Adipocyte (in vitro differentiated cells): ENCODE results near the gene C16orf96.

Experiments used
- DNase-seq: peaks from one replicate; pipeline ENCODE4 v3.0.0-alpha.2; 2015; ENCODE audit warnings: low read depth
- H3K27me3 ChIP-seq: replicated peaks from 2 replicates; pipeline ENCODE4 v1.7.0; 2013; ENCODE audit warnings: mild to moderate bottlenecking, low read length, moderate library complexity; ENCODE audit not compliant: control insufficient read depth, insufficient read depth
- H3K36me3 ChIP-seq: 2 replicates; pipeline ENCODE4 v1.7.0; 2013; ENCODE audit warnings: low read length, mild to moderate bottlenecking, moderate library complexity; ENCODE audit not compliant: control insufficient read depth, insufficient read depth, severe bottlenecking
- H3K4me1 ChIP-seq: 2 replicates; pipeline ENCODE4 v1.7.0; 2013; ENCODE audit warnings: mild to moderate bottlenecking, low read length, moderate library complexity; ENCODE audit not compliant: control insufficient read depth, insufficient read depth
- H3K4me3 ChIP-seq: 2 replicates; pipeline ENCODE4 v1.7.0; 2013; ENCODE audit warnings: mild to moderate bottlenecking, low read length, moderate library complexity
- H3K9ac ChIP-seq: 2 replicates; pipeline ENCODE4 v1.7.0; 2013; ENCODE audit warnings: mild to moderate bottlenecking, low read length, moderate library complexity
- H3K9me3 ChIP-seq: 2 replicates; pipeline ENCODE4 v1.7.0; 2013; ENCODE audit warnings: mild to moderate bottlenecking, low read length, moderate library complexity; ENCODE audit not compliant: control insufficient read depth

C16orf96 gene

DNA sequence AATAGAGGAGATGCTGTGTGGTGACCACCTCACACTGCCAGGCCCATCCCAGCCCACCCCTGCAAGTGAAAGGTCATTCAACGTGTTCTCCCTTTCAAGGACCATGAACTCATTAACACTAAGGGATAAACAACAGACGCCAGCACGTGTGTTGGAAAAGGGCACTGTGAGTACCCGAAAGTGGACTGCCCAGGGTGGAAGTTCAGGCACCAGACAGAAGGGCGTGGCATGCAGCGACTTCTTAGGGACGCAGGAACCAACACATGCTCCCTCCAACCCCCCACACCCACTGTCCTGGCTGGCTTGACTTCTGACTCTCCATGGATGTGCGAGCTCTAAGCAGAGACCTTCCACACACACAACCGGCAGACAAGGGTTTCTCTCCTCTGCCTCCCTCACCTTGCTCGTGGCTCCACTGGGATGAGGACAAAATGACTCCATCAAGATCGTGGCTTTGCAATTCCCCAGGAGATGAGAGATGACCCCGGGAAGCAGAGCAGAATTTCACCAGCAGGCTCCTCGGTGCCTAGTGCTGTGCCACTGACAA lies 47.6 kb downstream of the C16orf96 start:
- DNase-seq: no peak
- H3K36me3 ChIP-seq: peaks cover 13% of the 10 kb centered on the region
- peaks cover 27% of the 10 kb centered on the region for H3K27me3 ChIP-seq
- H3K4me3 ChIP-seq: no peak overlapping the region
- H3K9ac ChIP-seq: no peak overlapping the region
- peaks cover 4% of the 10 kb centered on the region for H3K4me1 ChIP-seq
- H3K9me3 ChIP-seq: no peaks in the 10 kb centered on the region

DNA sequence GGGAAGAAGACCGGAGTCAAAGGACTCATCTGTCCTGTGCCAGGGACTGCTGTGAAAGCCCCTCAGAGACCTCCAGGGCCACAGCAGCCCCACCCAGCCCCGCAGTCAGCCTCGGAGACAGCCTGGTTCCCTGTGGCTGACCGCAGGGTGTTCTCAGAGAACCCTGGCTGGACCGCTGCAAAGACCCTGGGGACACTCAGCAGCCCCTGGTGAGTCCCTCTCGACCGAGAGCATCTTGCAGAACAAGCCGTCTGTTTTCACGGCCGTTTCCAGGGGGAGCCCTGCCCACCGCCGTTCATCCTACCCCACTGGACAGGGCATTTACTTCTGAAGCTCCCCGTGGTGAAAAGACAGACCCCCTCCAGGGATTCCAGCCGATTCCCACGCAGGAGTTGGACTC lies 48.3 kb downstream of the C16orf96 start:
- no peak overlapping the region for H3K4me3 ChIP-seq
- H3K9me3 ChIP-seq: no peaks in the 10 kb centered on the region

DNA sequence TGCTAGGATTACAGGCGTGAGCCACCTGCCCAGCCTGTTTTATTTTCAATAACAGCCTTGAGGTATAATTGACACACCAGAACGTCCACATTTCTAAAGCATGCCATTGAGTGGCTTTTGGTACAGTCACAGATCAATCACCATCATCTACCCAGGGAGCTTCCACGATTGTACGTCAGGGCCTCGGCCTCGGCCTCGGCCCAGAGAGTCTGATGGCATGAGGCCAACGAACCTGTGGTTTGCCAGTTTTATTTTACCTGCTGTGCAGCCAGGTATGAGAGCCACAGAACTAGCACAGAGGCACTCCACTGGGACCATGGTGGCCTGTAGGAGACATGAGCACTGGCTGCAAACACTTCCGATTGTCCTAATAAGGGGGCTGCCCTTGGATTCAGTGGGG lies 50.2 kb downstream of the C16orf96 start:
- no peak for DNase-seq
- Histone ChIP-seq H3K4me3 (no peak overlapping the region), H3K9me3 (no peaks in the 10 kb centered on the region), H3K36me3 (peaks cover 14% of the 10 kb centered on the region), H3K9ac (no peak overlapping the region), H3K27me3 (peaks cover 14% of the 10 kb centered on the region), H3K4me1 (peaks cover 8% of the 10 kb centered on the region)

More for the DNA sequence above, 48.3 kb downstream of the C16orf96 start:
- Histone ChIP-seq H3K9ac (no peak overlapping the region), H3K36me3 (peaks cover 14% of the 10 kb centered on the region), H3K27me3 (peaks cover 20% of the 10 kb centered on the region), H3K4me1 (peaks cover 4% of the 10 kb centered on the region)
- DNase-seq: no peak

DNA sequence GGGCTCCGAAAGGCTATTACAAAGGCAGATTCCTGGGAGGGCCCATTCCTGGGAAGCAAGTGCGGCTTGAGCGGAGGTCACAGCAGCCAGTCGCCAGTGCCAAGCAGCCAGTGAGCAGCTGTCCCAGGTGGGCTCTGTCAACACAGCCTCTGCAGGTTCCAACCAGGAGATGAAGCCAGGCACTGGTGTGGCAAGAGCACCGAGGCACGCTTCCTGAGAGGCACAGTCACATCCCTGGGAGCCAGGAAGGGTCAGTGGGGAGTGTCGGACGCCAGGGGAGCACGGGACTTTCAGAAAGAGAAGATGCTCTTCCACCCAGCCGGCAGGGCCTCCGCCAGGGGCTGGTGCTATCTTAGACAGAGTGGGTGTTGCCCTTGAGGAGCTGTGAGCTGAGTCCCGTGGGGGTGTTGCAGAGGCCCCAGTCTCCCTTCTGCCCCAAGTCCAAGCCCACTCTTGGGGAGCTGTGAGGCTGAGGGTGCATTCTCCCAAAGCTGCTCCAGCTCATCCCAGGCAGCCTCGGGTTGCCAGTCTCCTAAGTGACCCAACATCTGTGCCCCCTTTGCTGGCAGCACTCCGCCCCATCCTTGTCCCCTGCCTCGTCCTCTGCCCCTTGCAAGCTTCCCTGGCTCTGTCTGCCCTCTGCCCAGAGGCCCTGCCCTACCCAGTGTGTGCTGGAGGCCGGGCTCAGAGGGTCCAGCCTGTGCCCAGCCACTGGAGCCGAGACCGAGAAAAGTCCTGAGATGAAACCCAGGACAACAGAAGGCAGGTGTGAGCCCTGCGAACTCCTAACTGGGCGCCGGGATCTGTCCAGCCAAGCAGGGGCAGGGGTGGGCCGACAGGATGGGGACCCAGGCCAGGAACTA lies 51.9 kb downstream of the C16orf96 start:
- no peak for DNase-seq
- H3K9me3 ChIP-seq: no peaks in the 10 kb centered on the region
- no peak overlapping the region for H3K9ac ChIP-seq
- peaks cover 22% of the 10 kb centered on the region for H3K4me1 ChIP-seq
- H3K36me3 ChIP-seq: peaks cover 14% of the 10 kb centered on the region
- H3K4me3 ChIP-seq: no peak overlapping the region
- H3K27me3 ChIP-seq: peaks cover under 1% of the 10 kb centered on the region

DNA sequence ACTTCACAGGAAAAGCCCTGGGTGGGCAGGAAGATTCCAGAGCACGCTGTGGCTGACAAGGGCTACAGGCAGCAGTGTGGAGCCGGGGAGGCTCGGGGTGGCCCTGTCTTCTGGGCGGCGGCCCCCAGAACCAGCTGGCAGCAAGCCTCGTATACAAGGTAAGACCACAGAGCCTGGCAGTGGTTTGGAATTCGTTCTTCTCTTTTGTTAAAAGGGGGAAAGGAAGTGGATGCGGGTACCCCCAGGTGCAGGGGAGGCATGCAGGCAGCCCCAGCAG lies 52.5 kb downstream of the C16orf96 start:
- Histone ChIP-seq H3K9ac (no peak overlapping the region), H3K4me3 (no peak overlapping the region), H3K36me3 (peaks cover 14% of the 10 kb centered on the region), H3K4me1 (peaks cover 28% of the 10 kb centered on the region), H3K27me3 (no peaks in the 10 kb centered on the region), H3K9me3 (no peaks in the 10 kb centered on the region)
- DNase-seq: no peak

DNA sequence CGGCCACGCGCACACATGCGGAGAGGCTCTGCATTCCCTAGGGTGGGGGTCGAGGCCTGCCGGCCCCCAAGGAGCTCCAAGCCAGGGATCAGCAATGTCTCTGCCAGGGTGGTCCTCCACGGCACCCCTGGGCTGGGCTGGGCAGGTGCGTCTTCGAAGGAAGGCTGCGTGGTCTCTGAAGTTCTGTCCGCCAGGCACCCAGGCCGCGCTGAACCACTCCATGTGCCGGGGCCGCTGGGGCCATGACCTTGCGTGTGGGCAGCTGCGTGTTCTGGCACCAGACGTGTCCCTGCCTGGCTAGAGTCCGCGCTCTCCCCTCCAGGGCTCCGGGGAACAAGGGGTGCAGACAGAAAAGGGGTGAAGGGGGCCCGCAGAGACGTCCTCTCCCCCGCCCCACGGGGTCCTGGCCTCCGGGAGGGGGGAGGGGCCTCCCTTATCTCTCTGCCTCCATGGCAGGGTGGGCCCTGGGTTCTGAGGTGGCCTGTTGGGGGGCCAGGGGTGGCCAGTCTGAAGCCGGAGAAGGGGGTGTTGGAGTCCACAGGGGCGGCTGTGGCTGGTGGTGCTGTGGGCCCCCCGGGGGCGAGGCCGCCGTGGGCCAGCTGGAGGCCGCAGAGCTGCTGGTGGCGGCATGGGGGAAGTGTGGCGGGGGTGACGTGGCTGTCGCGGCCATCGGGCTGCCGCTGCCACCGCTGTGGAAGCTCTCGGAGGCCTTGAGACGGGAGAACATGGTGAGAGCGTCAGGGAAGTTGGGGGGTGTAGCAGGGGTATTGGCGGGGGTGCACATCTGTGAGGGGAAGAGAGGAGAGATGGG lies 53.3 kb downstream of the C16orf96 start:
- Histone ChIP-seq H3K4me3 (no peak overlapping the region), H3K9ac (no peak overlapping the region), H3K4me1 (peaks cover 29% of the 10 kb centered on the region), H3K27me3 (no peaks in the 10 kb centered on the region), H3K9me3 (no peaks in the 10 kb centered on the region), H3K36me3 (peaks cover 14% of the 10 kb centered on the region)
- no peak for DNase-seq

DNA sequence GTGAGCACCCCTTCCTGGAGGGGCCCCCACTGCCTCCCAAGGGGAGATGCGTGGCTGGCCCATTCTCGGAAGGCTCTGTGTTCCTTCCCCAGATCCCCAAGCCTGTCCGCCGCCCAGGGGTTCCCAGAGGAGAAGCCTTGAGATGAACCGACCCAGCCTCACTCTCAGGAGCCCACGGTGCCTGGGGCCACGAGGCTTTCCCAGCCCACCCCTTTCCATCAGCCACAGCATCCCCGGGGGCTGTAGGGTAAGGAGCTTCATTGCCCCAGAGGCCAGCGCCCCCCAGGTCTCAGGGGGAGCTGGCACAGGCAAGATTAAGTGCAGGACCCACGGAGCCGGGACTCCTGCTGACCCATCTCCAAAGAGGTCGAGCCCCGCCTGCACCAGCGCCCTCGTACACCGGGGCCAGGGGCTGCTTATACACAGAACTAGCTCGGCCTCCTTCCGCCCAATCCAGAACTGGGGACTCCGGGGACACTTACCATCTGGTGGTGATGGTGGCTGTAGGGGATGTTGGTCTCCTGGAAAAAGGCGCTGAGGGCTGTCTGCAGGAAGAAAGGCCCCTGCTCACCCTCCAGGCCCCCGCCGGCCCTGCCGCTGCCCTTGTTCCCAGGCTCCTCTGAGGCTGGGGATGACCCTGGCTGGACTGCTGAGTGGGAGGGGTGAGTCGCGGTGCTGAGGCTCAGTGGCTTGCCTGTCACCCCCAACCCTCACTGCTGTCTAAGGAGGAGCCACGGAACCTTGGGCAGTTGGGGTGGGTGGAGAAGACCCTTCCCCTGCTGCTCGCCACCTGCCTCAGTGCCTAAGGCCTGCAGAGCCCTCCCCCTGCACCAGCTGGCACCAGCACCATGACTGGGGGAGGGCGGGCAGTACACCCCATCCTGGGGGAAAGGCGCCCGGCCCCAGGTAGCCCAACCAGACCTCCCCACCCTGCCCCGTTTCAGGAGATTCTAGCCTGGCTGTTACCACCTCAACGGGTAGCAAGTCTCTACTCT lies 54.2 kb downstream of the C16orf96 start:
- Histone ChIP-seq H3K36me3 (peaks cover 14% of the 10 kb centered on the region), H3K9ac (no peak overlapping the region), H3K9me3 (no peaks in the 10 kb centered on the region), H3K4me3 (no peak overlapping the region), H3K27me3 (no peaks in the 10 kb centered on the region), H3K4me1 (peaks cover 27% of the 10 kb centered on the region)
- no peak for DNase-seq

DNA sequence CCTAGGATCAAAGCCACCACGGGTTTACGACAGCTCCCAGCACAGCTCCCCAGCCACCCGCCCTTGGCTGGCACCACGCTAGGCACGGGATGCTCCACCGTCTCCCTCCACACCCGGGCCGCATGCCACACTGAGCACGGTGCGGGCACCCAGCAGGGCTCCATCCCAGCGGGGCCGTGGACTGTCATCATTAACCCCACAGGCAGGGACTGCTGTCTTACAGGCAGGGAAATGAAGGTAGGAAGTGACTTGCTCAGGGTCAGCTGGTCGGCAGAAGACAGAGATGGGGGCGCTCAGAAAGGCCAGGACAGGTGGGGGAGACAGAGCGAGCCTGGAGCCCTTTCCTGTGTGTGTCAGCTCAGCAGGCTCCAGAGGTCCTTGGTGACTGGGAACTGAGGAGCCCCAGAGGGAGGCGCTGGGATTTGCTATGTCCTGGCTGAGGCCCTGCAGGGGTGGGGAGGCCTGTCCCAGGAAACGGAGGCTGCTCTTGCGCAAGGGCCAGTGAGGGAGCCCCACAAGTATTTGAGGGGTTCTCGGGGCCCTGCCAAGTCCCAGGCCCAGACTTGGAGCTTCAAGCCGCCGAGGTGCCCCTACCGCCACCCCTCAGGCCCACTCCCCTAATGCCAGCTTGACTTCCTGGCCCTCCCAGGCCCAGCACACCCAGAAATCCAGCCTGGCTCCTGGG lies 55.3 kb downstream of the C16orf96 start:
- H3K36me3 ChIP-seq: peaks cover 14% of the 10 kb centered on the region
- no peaks in the 10 kb centered on the region for H3K9me3 ChIP-seq
- H3K4me1 ChIP-seq: peaks cover 32% of the 10 kb centered on the region
- peak overlapping the region; percentile 15 for H3K9ac ChIP-seq
- no peak overlapping the region for H3K4me3 ChIP-seq
- H3K27me3 ChIP-seq: no peaks in the 10 kb centered on the region
- peak; percentile 68 for DNase-seq

DNA sequence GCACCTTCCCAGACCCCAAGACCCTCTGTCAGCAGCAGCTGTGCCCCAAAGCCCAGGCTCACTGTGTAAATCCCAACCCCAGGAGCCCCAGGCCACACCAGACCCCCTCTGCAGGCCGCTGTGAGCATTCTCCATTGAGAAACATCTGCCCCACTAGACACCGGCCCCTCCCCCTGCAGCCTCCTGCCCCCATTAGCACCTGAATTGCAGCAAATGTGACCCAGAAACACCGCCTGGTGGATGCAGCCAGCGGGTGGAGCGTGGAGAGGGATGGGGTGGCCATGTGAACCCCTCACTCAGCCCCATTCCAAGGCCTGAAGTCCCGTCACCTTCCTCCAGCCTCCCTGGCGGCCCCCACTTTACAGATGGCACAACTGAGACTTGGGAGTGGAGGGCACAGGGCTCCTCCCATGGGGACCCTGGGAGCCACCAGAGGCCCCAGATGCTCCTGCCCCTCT lies 56.4 kb downstream of the C16orf96 start:
- H3K4me3 ChIP-seq: peak overlapping the region; percentile 92
- H3K36me3 ChIP-seq: peaks cover 12% of the 10 kb centered on the region
- H3K4me1 ChIP-seq: peaks cover 38% of the 10 kb centered on the region
- H3K9ac ChIP-seq: peak overlapping the region; percentile 94
- H3K27me3 ChIP-seq: no peaks in the 10 kb centered on the region
- H3K9me3 ChIP-seq: no peaks in the 10 kb centered on the region
- DNase-seq: peak; percentile 15

DNA sequence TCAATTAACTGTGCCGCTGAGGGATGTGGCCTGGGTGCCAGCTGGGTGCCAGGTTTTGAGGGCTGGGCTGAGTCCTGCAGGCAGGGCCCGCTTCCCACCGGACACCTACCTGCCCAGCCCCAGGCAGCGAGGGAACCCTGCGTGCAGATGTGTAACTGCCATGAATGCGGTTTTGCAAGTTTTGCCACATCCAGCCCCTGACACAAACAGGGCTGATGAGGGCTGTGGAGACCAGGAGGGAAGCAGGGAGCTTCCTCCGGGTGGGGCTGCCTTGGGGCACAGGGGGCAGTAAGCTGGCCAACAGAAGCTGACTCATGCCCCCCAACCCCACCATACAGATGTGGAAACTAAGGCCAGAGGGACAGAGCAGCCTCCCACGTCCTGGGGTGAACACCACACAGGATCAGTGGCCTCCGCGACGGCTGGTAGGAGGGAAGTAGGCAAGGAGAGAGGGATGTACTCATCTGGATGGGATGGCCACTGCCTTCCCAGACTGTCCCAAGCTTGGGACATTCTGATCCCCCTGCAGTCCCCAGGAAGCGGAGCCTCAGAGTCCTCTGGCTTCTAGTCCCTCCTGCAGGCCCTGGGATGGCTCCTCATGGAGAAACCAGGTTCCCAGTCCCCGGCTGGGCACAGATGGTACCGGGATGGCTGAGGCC lies 57.0 kb downstream of the C16orf96 start:
- Histone ChIP-seq H3K9ac (peak overlapping the region; percentile 94), H3K9me3 (no peaks in the 10 kb centered on the region), H3K36me3 (peaks cover 7% of the 10 kb centered on the region), H3K27me3 (no peaks in the 10 kb centered on the region), H3K4me1 (peaks cover 40% of the 10 kb centered on the region), H3K4me3 (peak overlapping the region; percentile 92)
- peak; percentile 22 for DNase-seq
